Thyroid gland (tissue), 4 donors: ENCODE results near the gene ENAH. TPM values are rescaled to one million over a fixed set of nuclear protein-coding genes. Genes with fewer than 3 reads are reported as not detected.

Experiments
- DNase-seq, 2 donors: peaks; one replicate each; pipeline ENCODE4 v3.0.0-alpha.2; 2019
- H3K27ac ChIP-seq, 3 donors: fragments of 200-600 bp; sonication (generic); 1 replicate in 2 of 3; 2 replicates in 1 of 3; pipeline ENCODE4 v1.5.1; 2016 to 2019; ENCODE audit warnings: mild to moderate bottlenecking in 1 of 3, moderate library complexity in 1 of 3
- H3K27me3 ChIP-seq: fragments of 200-600 bp; sonication (generic); one replicate; pipeline ENCODE4 v1.5.1; 2019
- H3K36me3 ChIP-seq, 2 donors: fragments of 200-600 bp; sonication (generic); one replicate each; pipeline ENCODE4 v1.5.1; 2016 to 2019
- H3K4me1 ChIP-seq, 2 donors: fragments of 200-600 bp; sonication (generic); one replicate each; pipeline ENCODE4 v1.5.1; 2017 to 2019
- H3K4me3 ChIP-seq, 3 donors: fragments of 200-600 bp; sonication (generic); replicated peaks in 1 of 3; 1 replicate in 2 of 3; 2 replicates in 1 of 3; pipeline ENCODE4 v1.5.1; 2016; ENCODE audit warnings: mild to moderate bottlenecking in 1 of 3
- H3K9me3 ChIP-seq: fragments of 200-600 bp; sonication (generic); one replicate; pipeline ENCODE4 v1.5.1; 2017
- POLR2A ChIP-seq, 2 donors: fragments of 450-650 bp; IDR thresholded peaks; one replicate each; pipeline ENCODE4 v1.6.1; 2017; ENCODE audit warnings: antibody characterized with exemption in 2 of 2, mild to moderate bottlenecking in 2 of 2, moderate library complexity in 1 of 2
- WGBS, 2 donors: methylation state at CpG; one replicate each; pipeline ENCODE4 v1.1.5; 2017; 5-methylcytosine and 5-hydroxymethylcytosine counted together
- intact Hi-C: fragments of 100-400 bp; cut with DNase I; formaldehyde crosslinking; loops from one replicate; pipeline ENCODE4 v1.15.1; 2023
- total RNA-seq, 4 donors: library from RNA; depleted of rRNA; stranded (reverse); fragments of >200 nt; gene quantifications; one replicate each; pipeline ENCODE4 v1.2.3, GENCODE V29; 2016
- TF ChIP-seq, protein P1 (sequence below), 6 experiments: fragments of 200-600 bp in 3 of 6; fragments of 450-650 bp in 3 of 6; sonication (generic) in 3 of 6; IDR thresholded peaks; one replicate each; pipeline ENCODE4 v1.5.1; 2016 to 2019; ENCODE audit warnings: antibody characterized with exemption in 6 of 6, mild to moderate bottlenecking in 2 of 6, inconsistent platforms in 1 of 6, moderate library complexity in 1 of 6

Gene ENAH
- total RNA-seq, 4 donors from 2014 or later, result 24.5 to 31.4 (median 28.5) TPM

DNA sequence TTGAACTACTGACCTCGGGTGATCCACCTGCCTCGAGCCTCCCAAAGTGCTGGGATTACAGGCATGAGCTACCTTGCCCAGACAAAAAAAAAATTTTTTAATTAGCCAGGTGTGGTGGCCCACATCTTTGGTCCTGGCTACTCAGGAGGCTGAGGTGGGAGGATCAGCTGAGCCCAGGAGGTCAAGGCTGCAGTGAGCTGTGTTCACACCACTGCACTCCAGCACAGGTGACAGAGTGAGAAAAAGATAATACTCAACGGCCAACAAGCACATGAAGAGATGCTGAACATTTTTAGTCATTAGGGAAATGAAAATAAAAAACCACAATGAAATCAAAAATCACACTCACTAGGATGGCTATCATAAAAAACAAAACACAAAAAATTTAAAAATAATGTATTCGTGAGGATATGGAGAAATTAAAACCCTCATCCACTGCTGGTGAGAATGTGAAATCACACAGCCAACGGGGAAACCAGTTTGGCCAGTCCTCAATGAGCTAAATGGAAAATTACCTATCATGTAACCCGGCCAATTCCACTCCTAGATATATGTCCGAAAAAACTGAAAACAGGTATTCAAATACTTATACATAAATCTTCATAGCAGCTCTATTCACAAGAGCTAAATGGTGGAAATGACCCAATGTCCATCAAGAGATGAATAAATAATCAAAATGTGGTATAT, 41.2 kb downstream of the ENAH start:
- WGBS, 2 donors, result 92 to 93% methylated on average over 7 of the region's 7 CpGs
- no peak overlapping the region for H3K27ac ChIP-seq

GRCh38 chr1:225610539-225610938, 42.4 kb downstream of the ENAH start:
- Histone ChIP-seq H3K27me3 (no peaks in the 10 kb centered on the region), H3K36me3 (no peaks in the 10 kb centered on the region), H3K9me3 (no peaks in the 10 kb centered on the region), H3K4me3 (no peak overlapping the region), H3K4me1 (peaks cover 2 to 6% of the 10 kb centered on the region in 2 donors), H3K27ac (no peak overlapping the region)
- intact Hi-C loops, result no loop called here
- no peak for DNase-seq
- 92 to 96% methylated on average over 5 of the region's 5 CpGs for WGBS, 2 donors
- TF ChIP-seq, protein P1, sequence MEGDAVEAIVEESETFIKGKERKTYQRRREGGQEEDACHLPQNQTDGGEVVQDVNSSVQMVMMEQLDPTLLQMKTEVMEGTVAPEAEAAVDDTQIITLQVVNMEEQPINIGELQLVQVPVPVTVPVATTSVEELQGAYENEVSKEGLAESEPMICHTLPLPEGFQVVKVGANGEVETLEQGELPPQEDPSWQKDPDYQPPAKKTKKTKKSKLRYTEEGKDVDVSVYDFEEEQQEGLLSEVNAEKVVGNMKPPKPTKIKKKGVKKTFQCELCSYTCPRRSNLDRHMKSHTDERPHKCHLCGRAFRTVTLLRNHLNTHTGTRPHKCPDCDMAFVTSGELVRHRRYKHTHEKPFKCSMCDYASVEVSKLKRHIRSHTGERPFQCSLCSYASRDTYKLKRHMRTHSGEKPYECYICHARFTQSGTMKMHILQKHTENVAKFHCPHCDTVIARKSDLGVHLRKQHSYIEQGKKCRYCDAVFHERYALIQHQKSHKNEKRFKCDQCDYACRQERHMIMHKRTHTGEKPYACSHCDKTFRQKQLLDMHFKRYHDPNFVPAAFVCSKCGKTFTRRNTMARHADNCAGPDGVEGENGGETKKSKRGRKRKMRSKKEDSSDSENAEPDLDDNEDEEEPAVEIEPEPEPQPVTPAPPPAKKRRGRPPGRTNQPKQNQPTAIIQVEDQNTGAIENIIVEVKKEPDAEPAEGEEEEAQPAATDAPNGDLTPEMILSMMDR (IDR thresholded peaks at IDR 0.05), result no peak
- TF ChIP-seq POLR2A (IDR thresholded peaks at IDR 0.05), result no peak

More for the DNA sequence above, 41.2 kb downstream of the ENAH start:
- no peaks in the 10 kb centered on the region for H3K27me3 ChIP-seq
- H3K9me3 ChIP-seq, result no peaks in the 10 kb centered on the region
- no peak for DNase-seq
- H3K4me3 ChIP-seq, result no peak overlapping the region
- H3K4me1 ChIP-seq, result peaks cover 0 to 6% of the 10 kb centered on the region in 2 donors
- TF ChIP-seq, protein P1 (IDR thresholded peaks at IDR 0.05), result no peak
- no peak for TF ChIP-seq POLR2A (IDR thresholded peaks at IDR 0.05)
- no peaks in the 10 kb centered on the region for H3K36me3 ChIP-seq
- intact Hi-C loops, result no loop called here

GRCh38 chr1:225608014-225608796, 44.7 kb downstream of the ENAH start:
- Histone ChIP-seq H3K4me1 (peaks cover 15 to 21% of the 10 kb centered on the region in 2 donors), H3K9me3 (no peaks in the 10 kb centered on the region), H3K27me3 (no peaks in the 10 kb centered on the region), H3K27ac (no peak overlapping the region), H3K4me3 (no peak overlapping the region), H3K36me3 (no peaks in the 10 kb centered on the region)
- TF ChIP-seq, protein P1 (IDR thresholded peaks at IDR 0.05), result no peak
- no peak for TF ChIP-seq POLR2A (IDR thresholded peaks at IDR 0.05)
- intact Hi-C loops, result no loop called here
- 84 to 86% methylated on average over 14 of the region's 14 CpGs for WGBS, 2 donors
- DNase-seq, result no peak

DNA sequence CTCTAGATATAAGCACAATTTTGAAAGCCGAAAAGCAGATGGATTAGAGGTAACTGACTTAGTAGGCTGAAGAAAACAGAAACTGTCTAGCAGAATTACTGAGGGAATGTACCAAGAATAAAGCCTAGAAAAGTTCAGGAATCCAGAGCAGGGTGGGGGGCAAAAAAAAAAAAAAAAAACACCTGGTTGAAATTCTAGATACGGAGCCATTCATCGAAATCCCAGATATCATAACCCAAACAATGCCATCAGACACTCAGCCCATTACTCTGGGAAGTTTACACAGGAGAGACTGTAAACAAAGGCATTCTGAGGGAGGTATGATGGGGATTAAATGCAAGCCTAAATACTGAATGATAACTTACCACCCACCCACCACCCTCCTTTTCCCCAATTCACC, 45.6 kb downstream of the ENAH start:
- intact Hi-C loops, result no loop called here
- WGBS, 2 donors, result 94 to 95% methylated on average over 3 of the region's 3 CpGs
- Histone ChIP-seq H3K36me3 (no peaks in the 10 kb centered on the region), H3K27me3 (no peaks in the 10 kb centered on the region), H3K9me3 (no peaks in the 10 kb centered on the region), H3K4me1 (peaks cover 15 to 29% of the 10 kb centered on the region in 2 donors), H3K4me3 (no peak overlapping the region), H3K27ac (no peak overlapping the region)
- no peak for DNase-seq
- TF ChIP-seq POLR2A (IDR thresholded peaks at IDR 0.05), result no peak
- TF ChIP-seq, protein P1 (IDR thresholded peaks at IDR 0.05), result no peak
